Calu3 (cell line): ENCODE data around the gene TDRD12. TPM values are rescaled to one million over a fixed set of nuclear protein-coding genes. Genes with fewer than 3 reads are reported as not detected.
"Not testable (repeated sequence)": the region's sequence is repeated elsewhere in the genome, so short reads cannot be mapped to it uniquely, and the experiment has no call there.

ENCODE experiments used
- BruUV-seq: library from RNA; stranded (reverse); fragments of 400-500 nt; replicated peaks from 2 replicates; lab custom pipeline; 2021; lab: Mats Ljungman, UMichigan
- CTCF ChIA-PET: fragments of 300-600 bp; sonication (Branson Sonifier 250); formaldehyde crosslinking; loops from one replicate; lab custom pipeline; 2022; ENCODE audit warnings: antibody characterized with exemption; lab: Charles Lee
- DNase-seq: peaks from one replicate; pipeline ENCODE4 v3.0.0; 2022
- H3K27ac Mint-ChIP-seq: one replicate; pipeline ENCODE4 v1.8.0; 2022; ENCODE audit warnings: mixed read lengths; ENCODE audit not compliant: unreplicated experiment
- H3K27me3 Mint-ChIP-seq: one replicate; pipeline ENCODE4 v1.8.0; 2022; ENCODE audit warnings: mixed read lengths; ENCODE audit not compliant: unreplicated experiment
- H3K36me3 Mint-ChIP-seq: one replicate; pipeline ENCODE4 v1.8.0; 2022; ENCODE audit warnings: mild to moderate bottlenecking, moderate library complexity, mixed read lengths; ENCODE audit not compliant: insufficient read depth, unreplicated experiment
- H3K4me1 Mint-ChIP-seq: one replicate; pipeline ENCODE4 v1.8.0; 2022; ENCODE audit warnings: mild to moderate bottlenecking, low read depth, mixed read lengths; ENCODE audit not compliant: unreplicated experiment
- H3K4me3 Mint-ChIP-seq: one replicate; pipeline ENCODE4 v1.8.0; 2022; ENCODE audit warnings: mild to moderate bottlenecking, low read depth, moderate library complexity, mixed read lengths; ENCODE audit not compliant: unreplicated experiment
- H3K9me3 Mint-ChIP-seq: one replicate; pipeline ENCODE4 v1.8.0; 2022; ENCODE audit warnings: low read depth, mixed read lengths; ENCODE audit not compliant: unreplicated experiment
- intact Hi-C: fragments of 100-400 bp; cut with micrococcal nuclease; formaldehyde crosslinking; loops from one replicate; pipeline ENCODE4 v1.10.0; 2022; ENCODE audit not compliant: unreplicated experiment
- total RNA-seq: library from RNA; stranded (reverse); gene quantifications from 2 replicates; pipeline ENCODE4 v1.2.3, GENCODE V29; 2022
- TF ChIP-seq, protein P1 (sequence below): fragments of 200-600 bp; IDR thresholded peaks from one replicate; pipeline ENCODE4 v1.8.0; 2022; ENCODE audit warnings: antibody characterized with exemption; ENCODE audit not compliant: unreplicated experiment

The TDRD12 gene
- total RNA-seq, 1 experiment from 2014 or later, result 0.33 TPM

DNA sequence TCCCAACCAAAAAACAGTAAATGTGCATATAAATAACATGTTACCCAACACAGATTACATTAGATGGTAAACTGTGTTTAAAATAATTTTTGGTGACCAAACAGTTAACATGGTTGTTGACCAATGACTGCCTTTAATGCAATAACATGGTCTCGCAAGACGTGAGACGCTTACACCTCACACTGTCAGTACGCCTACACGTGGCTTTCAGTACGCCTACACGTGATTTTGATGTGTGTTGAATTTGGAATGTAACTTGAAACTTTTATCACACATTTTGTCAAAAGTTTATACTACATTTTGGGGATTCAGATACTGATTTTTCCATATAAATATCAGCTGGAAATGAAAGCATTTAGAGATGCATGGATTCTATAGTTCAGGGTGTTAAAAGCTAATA lies 118.0 kb downstream of the TDRD12 start:
- no peak for DNase-seq
- no TSS peak for BruUV-seq
- intact Hi-C loops, result no loop called here
- Mint-ChIP-seq H3K4me1 (no peaks in the 10 kb centered on the region), H3K4me3 (no peak overlapping the region), H3K36me3 (no peaks in the 10 kb centered on the region), H3K9me3 (peaks cover 6% of the 10 kb centered on the region), H3K27me3 (no peaks in the 10 kb centered on the region), H3K27ac (no peak overlapping the region)
- TF ChIP-seq, protein P1, sequence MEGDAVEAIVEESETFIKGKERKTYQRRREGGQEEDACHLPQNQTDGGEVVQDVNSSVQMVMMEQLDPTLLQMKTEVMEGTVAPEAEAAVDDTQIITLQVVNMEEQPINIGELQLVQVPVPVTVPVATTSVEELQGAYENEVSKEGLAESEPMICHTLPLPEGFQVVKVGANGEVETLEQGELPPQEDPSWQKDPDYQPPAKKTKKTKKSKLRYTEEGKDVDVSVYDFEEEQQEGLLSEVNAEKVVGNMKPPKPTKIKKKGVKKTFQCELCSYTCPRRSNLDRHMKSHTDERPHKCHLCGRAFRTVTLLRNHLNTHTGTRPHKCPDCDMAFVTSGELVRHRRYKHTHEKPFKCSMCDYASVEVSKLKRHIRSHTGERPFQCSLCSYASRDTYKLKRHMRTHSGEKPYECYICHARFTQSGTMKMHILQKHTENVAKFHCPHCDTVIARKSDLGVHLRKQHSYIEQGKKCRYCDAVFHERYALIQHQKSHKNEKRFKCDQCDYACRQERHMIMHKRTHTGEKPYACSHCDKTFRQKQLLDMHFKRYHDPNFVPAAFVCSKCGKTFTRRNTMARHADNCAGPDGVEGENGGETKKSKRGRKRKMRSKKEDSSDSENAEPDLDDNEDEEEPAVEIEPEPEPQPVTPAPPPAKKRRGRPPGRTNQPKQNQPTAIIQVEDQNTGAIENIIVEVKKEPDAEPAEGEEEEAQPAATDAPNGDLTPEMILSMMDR, result no peak
- CTCF ChIA-PET, result no interaction called here

DNA sequence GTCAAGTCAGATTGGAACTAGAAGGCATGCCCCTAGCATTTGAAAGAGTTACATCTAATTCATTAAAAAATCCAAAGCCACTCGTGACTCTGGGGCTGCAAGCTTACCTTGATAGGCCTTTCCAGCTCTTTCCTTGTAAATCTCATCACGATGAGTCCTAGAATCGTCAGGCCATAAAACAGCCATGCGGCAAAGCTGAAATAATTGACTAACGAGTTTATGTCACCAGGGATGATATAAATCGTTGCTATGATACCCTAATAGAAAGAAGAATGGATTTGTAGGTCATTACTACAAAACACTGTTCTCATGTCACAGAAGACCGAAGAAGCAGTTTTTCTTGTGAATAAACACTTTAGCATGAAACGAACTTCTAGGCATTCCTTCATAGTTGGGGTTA lies 122.5 kb downstream of the TDRD12 start:
- H3K36me3 Mint-ChIP-seq, result no peaks in the 10 kb centered on the region
- CTCF ChIA-PET, result no interaction called here
- H3K27ac Mint-ChIP-seq, result no peak overlapping the region

DNA sequence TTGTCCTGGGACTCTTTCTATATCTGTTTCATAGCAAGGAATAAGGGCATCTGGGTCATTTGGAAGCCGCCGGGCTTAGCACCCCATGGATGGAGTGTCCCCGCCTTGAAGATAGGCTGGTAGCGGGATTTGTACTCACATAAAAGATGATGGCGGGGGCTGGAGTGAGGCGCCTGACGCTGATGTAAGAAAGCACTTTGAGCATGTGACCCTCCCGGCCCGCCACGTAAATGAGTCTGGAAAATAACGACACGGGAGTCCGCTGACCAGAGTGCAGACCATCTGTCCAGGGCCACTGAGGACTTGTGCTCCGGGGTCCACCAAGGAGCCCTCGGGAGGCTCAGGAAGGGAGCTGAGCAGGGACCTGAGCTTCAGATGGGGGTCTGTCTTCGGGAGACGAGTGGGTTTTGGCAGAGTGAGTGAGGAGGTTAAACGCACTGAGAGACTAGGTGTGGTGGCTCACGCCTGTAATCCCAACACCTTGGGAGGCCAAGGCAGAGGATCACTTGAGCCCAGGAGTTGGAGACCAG lies 124.2 kb downstream of the TDRD12 start:
- BruUV-seq, result no TSS peak
- Mint-ChIP-seq H3K27ac (no peak overlapping the region), H3K9me3 (peaks cover 6% of the 10 kb centered on the region), H3K27me3 (peaks cover 24% of the 10 kb centered on the region), H3K4me1 (no peaks in the 10 kb centered on the region), H3K36me3 (no peaks in the 10 kb centered on the region), H3K4me3 (no peak overlapping the region)
- TF ChIP-seq, protein P1, result no peak
- no peak for DNase-seq
- CTCF ChIA-PET, result no interaction called here
- intact Hi-C loops, result no loop called here

More for the DNA sequence above, 122.5 kb downstream of the TDRD12 start:
- no TSS peak for BruUV-seq
- intact Hi-C loops, result no loop called here
- Mint-ChIP-seq H3K27me3 (peaks cover 17% of the 10 kb centered on the region), H3K9me3 (peaks cover 6% of the 10 kb centered on the region), H3K4me1 (no peaks in the 10 kb centered on the region), H3K4me3 (no peak overlapping the region)
- TF ChIP-seq, protein P1, result no peak
- no peak for DNase-seq

DNA sequence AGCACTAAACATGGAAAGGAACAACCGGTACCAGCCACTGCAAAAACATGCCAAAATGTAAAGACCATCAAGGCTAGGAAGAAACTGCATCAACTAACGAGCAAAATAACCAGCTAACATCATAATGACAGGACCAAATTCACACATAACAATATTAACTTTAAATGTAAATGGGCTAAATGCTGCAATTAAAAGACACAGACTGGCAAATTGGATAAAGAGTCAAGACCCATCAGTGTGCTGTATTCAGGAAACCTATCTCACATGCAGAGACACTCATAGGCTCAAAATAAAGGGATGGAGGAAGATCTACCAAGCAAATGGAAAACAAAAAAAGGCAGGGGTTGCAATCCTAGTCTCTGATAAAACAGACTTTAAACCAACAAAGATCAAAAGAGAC lies 128.5 kb downstream of the TDRD12 start:
- H3K9me3 Mint-ChIP-seq, H3K4me1 Mint-ChIP-seq, H3K36me3 Mint-ChIP-seq, BruUV-seq, H3K4me3 Mint-ChIP-seq, CTCF ChIA-PET, intact Hi-C loops, H3K27ac Mint-ChIP-seq, DNase-seq: not testable (repeated sequence)
- H3K27me3 Mint-ChIP-seq, result peaks cover 24% of the 10 kb centered on the region

GRCh38 chr19:32852216-32852615 lies 132.6 kb downstream of the TDRD12 start:
- Mint-ChIP-seq H3K4me3 (no peak overlapping the region), H3K4me1 (no peaks in the 10 kb centered on the region), H3K36me3 (no peaks in the 10 kb centered on the region), H3K27me3 (peaks cover 6% of the 10 kb centered on the region), H3K27ac (no peak overlapping the region), H3K9me3 (no peaks in the 10 kb centered on the region)
- CTCF ChIA-PET, result interaction anchor here (0.6 kb wide), 1 partner anchor 111 kb away, joined by 3 read pairs; no protein-coding TSS in a partner anchor
- BruUV-seq, result no TSS peak
- no peak for DNase-seq
- TF ChIP-seq, protein P1, result no peak
- intact Hi-C loops, result no loop called here

- BruUV-seq, H3K4me1 Mint-ChIP-seq, H3K36me3 Mint-ChIP-seq, H3K9me3 Mint-ChIP-seq, DNase-seq, H3K27me3 Mint-ChIP-seq, intact Hi-C loops, CTCF ChIA-PET, H3K27ac Mint-ChIP-seq, H3K4me3 Mint-ChIP-seq: not testable (repeated sequence)
These were observed 137.3 kb downstream of the TDRD12 start for GRCh38 chr19:32856818-32857217.
